GM11168 (cell line): ENCODE data around the gene SOS2.
"Not testable (repeated sequence)": the region's sequence is repeated elsewhere in the genome, so short reads cannot be mapped to it uniquely, and the experiment has no call there.

Source experiments
- in situ Hi-C: fragments of 300-500 bp; cut with MboI; formaldehyde crosslinking; loops from one replicate; pipeline ENCODE4 v1.12.0; 2022; ENCODE audit warnings: low sequenced_read_pairs; ENCODE audit not compliant: unreplicated experiment

The SOS2 gene

DNA sequence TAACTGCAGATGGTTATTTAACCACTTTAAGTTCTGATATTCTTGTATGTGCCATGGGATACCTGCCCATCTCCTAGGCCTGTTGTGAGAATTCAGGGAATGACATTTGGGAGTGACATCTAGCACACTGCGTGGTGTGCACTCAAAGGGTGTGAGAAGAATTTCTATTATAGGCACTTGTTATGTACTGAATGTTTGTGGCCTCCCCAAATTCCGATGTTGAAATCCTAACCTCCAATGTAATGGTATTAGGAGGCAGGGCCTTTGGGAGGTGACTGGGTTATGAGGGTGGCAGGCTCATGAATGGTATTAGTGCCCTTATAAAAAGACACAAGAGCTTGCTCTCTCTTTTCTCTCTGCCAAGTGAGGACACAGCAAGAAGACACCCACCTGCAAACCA, 142.6 kb downstream of the SOS2 start:
- in situ Hi-C loops: loop anchor here (25.0 kb wide), 1 partner anchor 451 kb away; the partner anchor contains the start of gene DNAAF2

DNA sequence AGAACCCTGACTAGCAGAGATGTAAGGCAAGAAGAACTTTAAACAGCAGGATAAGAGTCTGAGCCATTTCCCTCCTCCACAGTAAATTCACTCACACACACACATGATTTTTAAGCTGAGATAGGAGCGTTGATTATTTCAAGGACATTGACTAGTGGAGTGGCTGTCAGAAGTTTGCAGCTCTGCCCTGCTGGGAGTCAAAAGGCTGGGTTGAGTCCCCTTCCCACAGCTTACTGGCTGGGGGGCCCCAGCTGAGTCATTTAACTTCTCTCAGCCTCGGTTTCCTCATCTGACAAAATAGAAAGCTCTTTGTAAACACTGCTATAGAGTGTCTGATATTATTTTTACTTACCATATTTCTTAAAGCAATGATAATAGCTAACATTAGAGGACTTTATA, 143.3 kb downstream of the SOS2 start:
- in situ Hi-C loops: loop anchor here (25.0 kb wide), 1 partner anchor 451 kb away; the partner anchor contains the start of gene DNAAF2

DNA sequence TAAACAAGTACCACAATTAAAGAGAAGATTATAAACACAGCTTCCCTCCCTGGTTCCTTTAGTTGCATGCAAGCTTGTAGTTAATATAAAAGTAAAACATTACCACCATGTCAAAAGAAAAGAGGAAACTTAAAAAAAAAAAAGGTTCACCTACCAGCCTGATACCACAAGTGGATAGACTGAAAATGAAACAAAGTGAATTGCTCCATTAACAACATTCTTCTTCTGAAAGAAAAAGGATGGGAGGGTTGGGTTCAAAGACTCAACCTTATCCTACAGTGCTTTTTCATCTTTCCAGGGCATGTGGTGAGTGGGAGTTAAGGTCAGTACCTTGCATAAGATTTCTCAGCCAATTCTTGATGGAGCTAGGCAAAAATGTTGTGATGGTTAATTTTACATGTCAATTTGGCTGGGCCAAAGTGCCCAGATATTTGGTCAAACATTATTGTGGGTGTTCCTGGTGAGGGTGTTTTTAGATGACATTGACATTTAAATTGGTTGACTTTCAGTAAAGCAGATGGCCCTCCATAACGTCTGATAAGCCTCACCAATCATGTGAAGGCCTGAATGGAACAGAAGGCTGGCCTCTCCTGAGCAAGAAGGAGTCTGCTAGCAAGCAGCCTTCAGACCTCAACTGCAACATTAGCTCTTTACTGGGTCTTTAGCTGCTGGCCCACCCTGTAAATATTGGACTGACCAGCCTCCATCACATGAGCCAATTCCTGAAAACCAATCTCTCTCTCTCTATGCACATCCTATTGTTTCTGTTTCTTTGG, 143.8 kb downstream of the SOS2 start:
- in situ Hi-C loops: loop anchor here (25.0 kb wide), 1 partner anchor 450 kb away; the partner anchor contains the start of gene DNAAF2

DNA sequence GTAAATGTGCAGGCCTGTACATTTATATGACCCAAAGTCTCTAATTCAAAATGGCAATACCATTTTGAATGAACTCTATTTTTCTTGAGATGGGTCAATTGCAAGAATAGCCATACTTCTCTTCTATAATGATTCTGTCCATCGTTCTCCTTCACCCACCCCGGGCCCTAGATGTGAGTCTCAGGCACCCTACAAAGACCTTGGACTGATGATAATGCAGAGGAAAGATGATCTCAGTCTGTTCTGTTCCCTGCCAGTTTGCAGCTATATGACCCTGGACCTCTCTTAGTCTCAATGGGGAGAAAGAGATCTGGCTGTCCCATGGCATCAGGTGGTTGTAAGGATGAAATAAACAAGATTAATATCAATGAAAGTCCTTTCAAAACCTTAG, 145.1 kb downstream of the SOS2 start:
- in situ Hi-C loops: loop anchor here (25.0 kb wide), 1 partner anchor 449 kb away; the partner anchor contains the start of gene DNAAF2

DNA sequence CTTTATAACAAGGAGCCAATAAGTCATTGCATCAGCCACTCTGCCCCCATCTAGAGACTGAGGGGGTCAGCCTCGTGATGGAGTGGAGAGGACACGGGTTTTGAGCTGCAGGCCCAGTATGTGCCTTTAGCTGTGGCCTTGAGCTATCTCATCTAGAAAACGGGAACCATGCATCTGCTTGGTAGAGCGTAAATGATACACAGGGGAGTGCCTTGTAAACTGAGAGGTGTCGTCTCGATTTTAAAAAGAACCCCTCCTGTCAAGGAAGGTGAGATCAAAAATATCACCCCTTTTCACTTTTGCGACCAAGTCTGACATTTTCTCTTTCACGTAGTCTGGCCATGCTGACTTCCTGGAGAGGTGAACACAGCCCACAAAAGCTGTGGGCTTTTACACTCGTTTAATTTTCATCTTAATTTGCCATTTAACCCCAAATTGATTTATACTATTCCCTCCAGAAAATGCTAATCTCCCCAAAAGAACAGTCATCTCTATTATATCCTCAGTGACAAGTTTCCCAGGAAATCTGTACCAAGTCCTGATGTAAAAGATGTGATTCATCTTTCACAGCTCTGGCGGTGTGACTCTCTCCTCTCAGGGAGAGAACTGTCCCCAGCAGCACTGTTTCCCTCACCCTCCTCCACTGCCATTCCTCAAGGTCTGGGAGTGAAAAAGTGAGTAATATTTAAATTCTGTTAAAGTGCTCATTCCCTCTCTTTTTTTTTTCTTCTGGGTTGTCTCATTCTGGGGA, 145.6 kb downstream of the SOS2 start:
- in situ Hi-C loops: loop anchor here (25.0 kb wide), 1 partner anchor 448 kb away; the partner anchor contains the start of gene DNAAF2

DNA sequence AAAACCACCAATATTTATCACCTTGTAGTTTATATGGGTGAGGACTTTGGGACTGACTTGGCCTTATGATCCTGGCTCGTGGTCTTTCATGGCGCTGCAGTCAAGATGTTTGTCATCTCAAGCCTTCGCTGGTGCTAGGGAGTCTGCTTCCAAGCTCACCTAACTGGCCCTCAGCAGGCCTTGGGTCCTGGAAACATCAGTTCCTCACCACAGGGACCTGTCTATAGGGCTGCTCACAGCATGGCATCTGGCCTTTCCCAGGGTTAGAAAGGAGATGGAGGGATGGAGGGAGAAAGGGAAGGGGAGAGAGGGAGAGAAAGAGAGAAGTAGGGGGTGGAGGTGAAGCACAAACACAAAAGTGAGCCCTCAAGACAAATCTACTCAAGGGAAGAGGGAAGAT, 146.7 kb downstream of the SOS2 start:
- in situ Hi-C loops: loop anchor here (25.0 kb wide), 1 partner anchor 447 kb away; the partner anchor contains the start of gene DNAAF2

DNA sequence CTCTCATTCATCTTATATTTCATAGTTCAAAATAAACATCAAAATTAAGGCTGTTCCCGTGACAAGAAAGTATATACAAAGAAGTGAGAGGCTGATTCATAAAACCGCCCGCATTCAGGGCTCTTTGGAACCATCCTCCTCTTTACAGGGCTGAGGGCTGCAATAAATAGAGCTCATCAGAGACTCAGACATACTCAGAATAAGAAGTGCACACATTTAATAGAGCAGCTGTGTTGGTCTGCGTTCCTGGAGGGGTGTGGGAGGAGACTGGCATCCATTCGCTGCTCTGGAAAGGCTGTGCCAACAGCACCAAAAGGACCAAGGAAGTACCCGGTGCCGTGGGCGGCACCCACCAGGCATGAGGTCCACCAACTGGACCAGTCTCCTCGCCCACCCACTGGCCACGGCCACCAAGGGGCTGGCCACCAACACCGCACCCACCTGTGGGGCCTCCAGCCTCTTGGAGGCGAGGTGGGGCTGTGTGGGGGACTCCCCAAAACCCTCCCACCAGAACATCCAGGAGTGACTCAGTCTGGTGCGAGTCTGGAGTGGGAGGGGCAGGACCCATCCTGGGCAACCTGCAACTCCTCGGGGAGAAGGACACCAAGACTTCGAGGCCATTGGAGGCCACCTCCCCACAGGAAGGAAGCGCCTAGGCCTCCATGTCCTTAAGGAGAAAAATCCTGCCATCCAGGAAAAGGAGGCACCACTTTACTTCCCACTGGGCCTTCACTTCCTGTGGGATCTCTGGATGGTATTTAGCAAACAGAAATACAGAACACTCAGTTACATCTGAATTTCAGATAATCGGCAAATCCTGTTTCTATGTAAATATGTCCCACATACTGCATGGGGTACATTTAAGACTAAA, 147.7 kb downstream of the SOS2 start:
- in situ Hi-C loops: loop anchor here (25.0 kb wide), 1 partner anchor 446 kb away; the partner anchor contains the start of gene DNAAF2

DNA sequence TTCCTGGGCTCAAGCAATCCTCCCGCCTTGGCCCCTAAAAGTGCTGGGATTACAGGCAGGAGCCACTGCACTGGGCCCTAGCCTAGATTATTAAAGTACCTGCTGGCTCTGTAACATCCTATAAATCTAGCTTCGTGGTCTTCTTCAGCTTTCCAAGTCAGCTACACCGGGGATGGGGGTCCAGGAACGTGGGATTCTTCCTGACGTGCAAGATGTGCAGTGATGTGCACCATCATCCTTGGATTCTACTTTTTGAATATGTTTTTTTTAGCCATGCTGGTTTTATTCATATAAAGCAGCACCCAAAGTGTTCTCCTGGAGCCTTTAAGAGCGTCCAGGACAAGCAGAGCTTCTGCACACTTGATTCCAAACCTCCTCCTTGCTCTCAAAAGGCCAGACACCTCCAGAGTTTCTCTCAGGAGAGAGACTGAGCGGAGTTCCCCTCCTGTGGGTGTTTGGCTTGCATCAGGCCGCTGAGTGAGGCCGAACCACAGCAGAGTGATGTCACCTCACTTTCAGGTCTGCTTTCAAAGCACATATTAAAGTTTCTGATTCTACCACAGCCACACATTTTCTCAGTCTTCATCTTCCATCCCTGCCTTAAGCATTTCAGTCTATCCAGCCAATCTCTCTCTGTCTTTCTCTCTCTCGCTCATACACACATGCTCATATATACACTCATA, 148.5 kb downstream of the SOS2 start:
- in situ Hi-C loops: loop anchor here (25.0 kb wide), 1 partner anchor 446 kb away; the partner anchor contains the start of gene DNAAF2

DNA sequence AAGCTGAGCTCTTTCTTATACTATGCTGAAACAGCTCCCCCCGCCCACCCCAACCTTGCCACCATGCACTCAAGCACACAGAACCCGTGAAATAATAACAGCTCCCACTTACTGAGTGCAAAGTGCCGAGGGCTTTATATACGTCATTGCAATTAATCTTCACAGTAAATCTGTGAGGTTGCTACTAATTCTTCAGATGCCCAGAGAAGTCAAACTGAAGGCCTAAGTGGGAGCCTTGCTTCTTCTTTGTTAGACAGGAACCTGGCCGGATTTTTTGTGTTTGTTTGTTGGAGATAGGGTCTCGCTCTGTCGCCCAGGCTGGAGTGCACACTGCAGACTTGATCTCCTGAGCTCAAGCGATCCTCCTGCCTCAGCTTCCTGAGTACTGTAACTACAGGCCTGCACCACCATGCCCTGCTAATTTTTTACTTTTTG, 149.1 kb downstream of the SOS2 start:
- in situ Hi-C loops: loop anchor here (25.0 kb wide), 1 partner anchor 445 kb away; the partner anchor contains the start of gene DNAAF2

DNA sequence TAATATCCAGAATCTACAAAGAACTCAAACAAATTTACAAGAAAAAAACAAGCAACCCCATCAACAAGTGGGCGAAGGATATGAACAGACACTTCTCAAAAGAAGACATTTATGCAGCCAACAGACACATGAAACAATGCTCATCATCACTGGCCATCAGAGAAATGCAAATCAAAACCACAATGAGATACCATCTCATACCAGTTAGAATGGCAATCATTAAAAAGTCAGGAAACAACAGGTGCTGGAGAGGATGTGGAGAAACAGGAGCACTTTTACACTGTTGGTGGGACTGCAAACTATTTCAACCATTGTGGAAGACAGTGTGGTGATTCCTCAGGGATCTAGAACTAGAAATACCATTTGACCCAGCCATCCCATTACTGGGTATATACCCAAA, 152.3 kb downstream of the SOS2 start:
- in situ Hi-C loops: loop anchor here (25.0 kb wide), 1 partner anchor 442 kb away; the partner anchor contains the start of gene DNAAF2

DNA sequence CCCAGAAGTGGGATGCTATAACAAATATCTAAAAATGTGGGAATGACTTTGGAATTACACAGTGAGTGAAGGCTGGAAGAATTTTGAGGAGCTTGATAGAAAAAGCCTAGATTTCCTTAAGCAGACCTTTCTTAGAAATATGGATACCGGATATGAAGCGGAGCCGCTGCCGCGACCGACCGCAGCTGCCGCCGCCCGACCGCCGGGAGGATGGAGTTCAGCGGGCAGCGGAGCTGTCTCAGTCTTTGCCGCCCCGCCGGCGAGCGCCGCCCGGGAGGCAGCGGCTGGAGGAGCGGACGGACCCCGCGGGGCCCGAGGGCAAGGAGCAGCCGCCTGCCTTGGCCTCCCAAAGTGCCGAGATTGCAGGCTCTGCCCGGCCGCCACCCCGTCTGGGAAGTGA, 157.7 kb downstream of the SOS2 start:
- in situ Hi-C loops: not testable (repeated sequence)

DNA sequence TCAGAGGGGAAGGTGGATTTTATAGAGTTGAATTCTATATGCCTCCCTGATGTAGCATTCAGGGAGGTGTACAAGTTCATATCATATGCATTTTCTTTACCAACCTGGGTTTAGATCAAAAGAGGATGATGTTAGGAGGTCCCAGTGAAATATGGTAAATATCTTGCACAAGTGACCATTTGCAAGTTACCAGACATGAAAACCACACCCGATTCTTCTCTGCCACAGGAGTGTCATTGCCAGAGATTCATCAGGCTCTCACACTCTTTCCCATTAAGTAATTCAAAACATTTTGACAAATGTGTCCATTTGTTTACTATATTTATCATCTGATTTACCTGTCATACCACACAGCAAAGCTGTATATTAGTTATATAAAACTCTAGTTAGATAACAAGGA, 159.0 kb downstream of the SOS2 start:
- in situ Hi-C loops: no loop called here

DNA sequence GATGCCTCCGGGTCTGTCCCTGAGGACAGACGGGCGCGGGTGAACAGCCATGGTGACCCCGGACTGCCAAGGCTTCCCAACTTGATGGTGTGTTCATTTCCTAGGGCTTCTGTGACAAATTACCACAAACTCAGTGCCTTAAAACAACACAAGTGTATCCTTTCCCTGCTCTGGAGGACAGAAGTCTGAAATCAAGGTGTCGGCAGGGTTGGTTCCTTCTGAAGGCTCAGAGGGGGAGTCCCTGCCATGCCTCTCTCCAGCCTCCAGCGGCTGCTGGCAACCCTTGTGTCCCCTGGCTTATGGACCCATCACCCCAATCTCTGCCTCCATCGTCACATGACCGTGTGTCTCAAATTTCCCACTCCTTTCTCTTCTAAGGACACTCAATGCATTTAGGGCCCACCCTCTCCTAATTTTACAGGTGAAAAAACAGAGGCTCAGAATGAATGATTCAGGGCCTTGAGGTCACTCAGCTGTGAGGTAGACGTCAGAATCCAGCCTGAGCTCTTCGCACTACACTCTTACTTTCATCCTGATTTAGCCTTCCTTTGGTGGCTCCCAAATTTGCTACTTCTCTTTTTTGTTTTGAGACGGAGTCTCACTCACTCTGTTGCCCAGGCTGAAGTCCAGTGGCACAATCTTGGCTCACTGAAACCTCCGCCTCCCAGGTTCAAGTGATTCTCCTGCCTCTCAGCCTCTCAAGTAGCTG, 160.4 kb downstream of the SOS2 start:
- in situ Hi-C loops: no loop called here

DNA sequence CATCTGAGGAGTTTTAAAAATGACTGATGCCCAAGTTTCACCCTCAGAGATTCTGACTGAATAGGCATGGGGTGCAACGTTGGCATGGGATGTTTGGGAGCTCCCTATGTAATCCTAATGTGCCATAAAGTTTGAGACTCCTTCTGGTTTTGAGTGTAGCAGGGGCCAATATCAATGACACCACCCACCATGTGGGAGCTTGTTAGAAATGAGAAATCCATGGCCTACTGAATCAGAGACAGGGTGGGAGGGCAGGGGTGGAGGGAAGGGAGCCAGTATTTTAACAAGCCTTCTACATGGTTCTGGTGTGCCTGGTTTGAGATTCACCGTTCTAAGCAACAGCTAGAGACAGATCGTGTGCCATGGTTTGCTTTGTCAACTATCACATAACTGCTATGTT, 161.1 kb downstream of the SOS2 start:
- in situ Hi-C loops: no loop called here

DNA sequence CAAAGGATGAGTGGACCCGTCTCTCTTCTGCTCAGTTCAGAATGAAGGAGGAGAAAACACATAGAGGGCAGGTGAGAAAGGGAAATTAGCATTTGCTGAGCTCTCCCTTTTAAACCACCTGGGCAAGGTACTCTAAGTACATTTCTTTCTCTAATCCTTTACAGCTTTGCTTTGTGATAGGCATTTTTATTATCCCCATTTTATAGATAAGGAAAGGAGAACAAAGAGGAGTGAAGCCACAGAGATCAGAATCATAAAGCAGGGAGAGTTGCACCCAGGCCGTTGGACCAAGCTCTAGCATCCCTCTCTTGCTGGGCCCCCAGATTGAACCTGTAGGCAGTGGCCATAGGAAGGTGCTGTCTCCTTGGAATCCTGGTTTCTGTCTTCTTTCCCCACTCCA, 162.1 kb downstream of the SOS2 start:
- in situ Hi-C loops: no loop called here

DNA sequence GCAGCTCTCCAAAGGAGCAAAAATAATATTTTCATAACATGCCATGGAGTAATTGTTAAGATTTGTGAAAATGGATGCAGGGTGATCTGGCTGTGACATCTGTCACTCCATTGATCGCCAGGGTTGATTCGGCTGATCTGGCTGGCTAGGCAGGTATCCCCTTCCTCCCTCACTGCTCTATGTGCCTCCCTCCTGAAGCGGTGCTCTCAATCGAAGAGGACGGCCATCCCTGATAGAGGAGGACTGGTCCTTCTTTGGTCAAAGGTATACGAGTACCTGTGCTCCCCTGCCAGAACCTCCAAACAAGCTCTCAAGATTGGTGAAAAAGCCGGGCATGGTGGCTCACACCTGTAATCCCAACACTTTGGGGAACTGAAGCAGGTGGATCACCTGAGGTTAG, 162.9 kb downstream of the SOS2 start:
- in situ Hi-C loops: no loop called here

DNA sequence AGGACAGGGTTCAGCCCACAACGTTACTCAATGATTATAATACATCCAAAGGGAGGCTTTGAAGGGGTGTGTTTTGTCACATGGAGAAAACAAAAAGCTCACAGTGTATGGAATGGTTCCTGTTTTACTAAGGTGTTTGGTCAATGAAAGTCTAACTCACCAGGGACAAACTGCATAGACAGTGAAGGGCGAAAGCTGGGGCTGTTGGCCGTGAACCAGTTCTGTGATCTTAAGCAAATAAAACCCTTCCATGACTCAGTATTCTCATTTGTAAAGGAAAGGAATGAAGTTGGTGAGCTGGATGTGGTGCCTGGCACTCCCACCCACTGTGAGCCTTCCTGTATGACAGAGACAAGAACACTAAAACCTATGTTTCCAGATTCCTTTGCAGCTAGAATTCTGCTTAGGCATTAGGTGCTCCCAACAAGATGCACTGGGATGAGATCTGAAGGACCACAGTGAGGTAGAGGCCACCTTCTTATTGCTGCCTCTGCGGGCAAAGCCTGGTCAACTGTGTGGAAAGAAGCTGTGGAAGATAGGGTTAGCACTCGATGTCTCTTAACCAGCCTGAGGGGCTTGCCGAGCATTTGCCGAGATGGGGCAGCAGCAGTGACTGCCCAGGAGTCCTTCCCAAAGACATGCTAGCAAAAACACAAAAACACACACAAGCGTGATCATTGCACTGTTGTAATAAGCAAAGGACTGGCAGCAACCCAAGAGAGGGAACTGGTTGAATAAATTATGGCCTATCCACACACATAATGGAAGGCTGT, 163.5 kb downstream of the SOS2 start:
- in situ Hi-C loops: no loop called here
